ENCODE results near the gene BRD2. TPM values are rescaled to one million over a fixed set of nuclear protein-coding genes. Genes with fewer than 3 reads are reported as not detected.

BRD2 gene
- total and polyA plus RNA-seq, 9 of the 15 experiments (the other 6 are each of a cell fraction or from before 2014, with no cell fraction given) = 19.0 to 252 (median 181) TPM

DNA sequence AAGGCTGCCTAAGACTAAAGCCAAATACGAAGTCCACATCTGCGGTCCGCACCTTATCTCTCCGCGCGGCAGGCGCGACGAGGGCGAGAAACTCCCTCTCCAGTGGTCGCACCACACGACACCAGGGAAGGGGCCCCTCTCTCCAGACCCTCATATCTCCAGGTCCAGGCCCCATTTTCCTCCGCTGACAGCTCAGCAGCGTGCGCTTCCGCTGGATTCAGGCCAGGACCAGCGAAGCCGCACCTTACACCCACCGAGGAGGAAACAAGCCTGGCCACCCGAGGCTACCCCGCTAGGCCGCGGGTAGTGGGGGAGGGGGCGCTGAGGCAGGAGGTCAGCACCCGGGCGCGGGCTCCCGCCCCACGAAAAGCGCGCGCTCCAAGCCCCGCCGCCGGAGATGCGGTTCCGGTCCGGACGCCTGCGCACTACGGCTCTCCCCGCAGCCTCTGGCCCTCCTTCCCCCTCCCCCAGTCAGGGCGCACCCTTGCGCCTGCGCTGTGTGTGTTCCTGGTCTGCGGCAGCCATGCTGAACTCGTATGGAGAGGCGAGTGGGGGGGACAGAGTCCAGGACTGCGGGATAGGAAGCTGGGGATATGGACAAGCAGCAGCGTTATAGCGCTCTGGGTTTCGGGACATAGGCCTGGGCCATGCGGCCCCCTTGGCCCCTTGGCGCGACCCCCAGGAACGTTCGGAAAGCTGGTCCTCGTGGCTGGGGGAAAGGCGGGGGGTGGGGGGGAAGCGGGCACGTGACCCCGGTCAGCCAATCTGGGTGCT, at the start of gene BRD2 (continued):
- TF ChIP-seq, protein P1, sequence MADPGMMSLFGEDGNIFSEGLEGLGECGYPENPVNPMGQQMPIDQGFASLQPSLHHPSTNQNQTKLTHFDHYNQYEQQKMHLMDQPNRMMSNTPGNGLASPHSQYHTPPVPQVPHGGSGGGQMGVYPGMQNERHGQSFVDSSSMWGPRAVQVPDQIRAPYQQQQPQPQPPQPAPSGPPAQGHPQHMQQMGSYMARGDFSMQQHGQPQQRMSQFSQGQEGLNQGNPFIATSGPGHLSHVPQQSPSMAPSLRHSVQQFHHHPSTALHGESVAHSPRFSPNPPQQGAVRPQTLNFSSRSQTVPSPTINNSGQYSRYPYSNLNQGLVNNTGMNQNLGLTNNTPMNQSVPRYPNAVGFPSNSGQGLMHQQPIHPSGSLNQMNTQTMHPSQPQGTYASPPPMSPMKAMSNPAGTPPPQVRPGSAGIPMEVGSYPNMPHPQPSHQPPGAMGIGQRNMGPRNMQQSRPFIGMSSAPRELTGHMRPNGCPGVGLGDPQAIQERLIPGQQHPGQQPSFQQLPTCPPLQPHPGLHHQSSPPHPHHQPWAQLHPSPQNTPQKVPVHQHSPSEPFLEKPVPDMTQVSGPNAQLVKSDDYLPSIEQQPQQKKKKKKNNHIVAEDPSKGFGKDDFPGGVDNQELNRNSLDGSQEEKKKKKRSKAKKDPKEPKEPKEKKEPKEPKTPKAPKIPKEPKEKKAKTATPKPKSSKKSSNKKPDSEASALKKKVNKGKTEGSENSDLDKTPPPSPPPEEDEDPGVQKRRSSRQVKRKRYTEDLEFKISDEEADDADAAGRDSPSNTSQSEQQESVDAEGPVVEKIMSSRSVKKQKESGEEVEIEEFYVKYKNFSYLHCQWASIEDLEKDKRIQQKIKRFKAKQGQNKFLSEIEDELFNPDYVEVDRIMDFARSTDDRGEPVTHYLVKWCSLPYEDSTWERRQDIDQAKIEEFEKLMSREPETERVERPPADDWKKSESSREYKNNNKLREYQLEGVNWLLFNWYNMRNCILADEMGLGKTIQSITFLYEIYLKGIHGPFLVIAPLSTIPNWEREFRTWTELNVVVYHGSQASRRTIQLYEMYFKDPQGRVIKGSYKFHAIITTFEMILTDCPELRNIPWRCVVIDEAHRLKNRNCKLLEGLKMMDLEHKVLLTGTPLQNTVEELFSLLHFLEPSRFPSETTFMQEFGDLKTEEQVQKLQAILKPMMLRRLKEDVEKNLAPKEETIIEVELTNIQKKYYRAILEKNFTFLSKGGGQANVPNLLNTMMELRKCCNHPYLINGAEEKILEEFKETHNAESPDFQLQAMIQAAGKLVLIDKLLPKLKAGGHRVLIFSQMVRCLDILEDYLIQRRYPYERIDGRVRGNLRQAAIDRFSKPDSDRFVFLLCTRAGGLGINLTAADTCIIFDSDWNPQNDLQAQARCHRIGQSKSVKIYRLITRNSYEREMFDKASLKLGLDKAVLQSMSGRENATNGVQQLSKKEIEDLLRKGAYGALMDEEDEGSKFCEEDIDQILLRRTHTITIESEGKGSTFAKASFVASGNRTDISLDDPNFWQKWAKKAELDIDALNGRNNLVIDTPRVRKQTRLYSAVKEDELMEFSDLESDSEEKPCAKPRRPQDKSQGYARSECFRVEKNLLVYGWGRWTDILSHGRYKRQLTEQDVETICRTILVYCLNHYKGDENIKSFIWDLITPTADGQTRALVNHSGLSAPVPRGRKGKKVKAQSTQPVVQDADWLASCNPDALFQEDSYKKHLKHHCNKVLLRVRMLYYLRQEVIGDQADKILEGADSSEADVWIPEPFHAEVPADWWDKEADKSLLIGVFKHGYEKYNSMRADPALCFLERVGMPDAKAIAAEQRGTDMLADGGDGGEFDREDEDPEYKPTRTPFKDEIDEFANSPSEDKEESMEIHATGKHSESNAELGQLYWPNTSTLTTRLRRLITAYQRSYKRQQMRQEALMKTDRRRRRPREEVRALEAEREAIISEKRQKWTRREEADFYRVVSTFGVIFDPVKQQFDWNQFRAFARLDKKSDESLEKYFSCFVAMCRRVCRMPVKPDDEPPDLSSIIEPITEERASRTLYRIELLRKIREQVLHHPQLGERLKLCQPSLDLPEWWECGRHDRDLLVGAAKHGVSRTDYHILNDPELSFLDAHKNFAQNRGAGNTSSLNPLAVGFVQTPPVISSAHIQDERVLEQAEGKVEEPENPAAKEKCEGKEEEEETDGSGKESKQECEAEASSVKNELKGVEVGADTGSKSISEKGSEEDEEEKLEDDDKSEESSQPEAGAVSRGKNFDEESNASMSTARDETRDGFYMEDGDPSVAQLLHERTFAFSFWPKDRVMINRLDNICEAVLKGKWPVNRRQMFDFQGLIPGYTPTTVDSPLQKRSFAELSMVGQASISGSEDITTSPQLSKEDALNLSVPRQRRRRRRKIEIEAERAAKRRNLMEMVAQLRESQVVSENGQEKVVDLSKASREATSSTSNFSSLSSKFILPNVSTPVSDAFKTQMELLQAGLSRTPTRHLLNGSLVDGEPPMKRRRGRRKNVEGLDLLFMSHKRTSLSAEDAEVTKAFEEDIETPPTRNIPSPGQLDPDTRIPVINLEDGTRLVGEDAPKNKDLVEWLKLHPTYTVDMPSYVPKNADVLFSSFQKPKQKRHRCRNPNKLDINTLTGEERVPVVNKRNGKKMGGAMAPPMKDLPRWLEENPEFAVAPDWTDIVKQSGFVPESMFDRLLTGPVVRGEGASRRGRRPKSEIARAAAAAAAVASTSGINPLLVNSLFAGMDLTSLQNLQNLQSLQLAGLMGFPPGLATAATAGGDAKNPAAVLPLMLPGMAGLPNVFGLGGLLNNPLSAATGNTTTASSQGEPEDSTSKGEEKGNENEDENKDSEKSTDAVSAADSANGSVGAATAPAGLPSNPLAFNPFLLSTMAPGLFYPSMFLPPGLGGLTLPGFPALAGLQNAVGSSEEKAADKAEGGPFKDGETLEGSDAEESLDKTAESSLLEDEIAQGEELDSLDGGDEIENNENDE (IDR thresholded peaks at IDR 0.05; ENCODE audit: low read depth, low read length) = no peak
- 0 out of 2 replicates have a peak, but pooled peaks have one; percentile 26 for TF ChIP-seq GTF2F1 (IDR thresholded peaks at IDR 0.05; ENCODE audit: low read depth, low read length)
- no peak for TF ChIP-seq KLF10 (CRISPR knock-in tag; IDR thresholded peaks at IDR 0.05)
- no peak for TF ChIP-seq ZNF79 (CRISPR knock-in tag; IDR thresholded peaks at IDR 0.05; ENCODE audit: low read depth)
- no peak for TF ChIP-seq ATF1 (CRISPR knock-in tag; IDR thresholded peaks at IDR 0.05)
- peak; percentile 81 for TF ChIP-seq ATF1 (tag; IDR thresholded peaks at IDR 0.05)
- TF ChIP-seq KAT2B (IDR thresholded peaks at IDR 0.05; ENCODE audit: low read depth, low read length) = no peak
- TF ChIP-seq CREB1 (IDR thresholded peaks at IDR 0.05) = no peak
- peak; percentile 58; the same call in 1 of the 2 replicates for TF ChIP-seq CREB1 (CRISPR knock-in tag; IDR thresholded peaks at IDR 0.05)
- TF ChIP-seq PHB (CRISPR knock-in tag; IDR thresholded peaks at IDR 0.05) = no peak
- peak; percentile 71 for TF ChIP-seq TARDBP (IDR thresholded peaks at IDR 0.05)
- no peak for TF ChIP-seq ZFP1 (CRISPR knock-in tag; IDR thresholded peaks at IDR 0.05)
- TF ChIP-seq, protein P2, sequence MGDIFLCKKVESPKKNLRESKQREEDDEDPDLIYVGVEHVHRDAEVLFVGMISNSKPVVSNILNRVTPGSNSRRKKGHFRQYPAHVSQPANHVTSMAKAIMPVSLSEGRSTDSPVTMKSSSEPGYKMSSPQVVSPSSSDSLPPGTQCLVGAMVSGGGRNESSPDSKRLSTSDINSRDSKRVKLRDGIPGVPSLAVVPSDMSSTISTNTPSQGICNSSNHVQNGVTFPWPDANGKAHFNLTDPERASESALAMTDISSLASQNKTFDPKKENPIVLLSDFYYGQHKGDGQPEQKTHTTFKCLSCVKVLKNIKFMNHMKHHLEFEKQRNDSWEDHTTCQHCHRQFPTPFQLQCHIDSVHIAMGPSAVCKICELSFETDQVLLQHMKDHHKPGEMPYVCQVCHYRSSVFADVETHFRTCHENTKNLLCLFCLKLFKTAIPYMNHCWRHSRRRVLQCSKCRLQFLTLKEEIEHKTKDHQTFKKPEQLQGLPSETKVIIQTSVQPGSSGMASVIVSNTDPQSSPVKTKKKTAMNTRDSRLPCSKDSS (IDR thresholded peaks at IDR 0.05; ENCODE audit: low read depth, partially characterized antibody) = no peak
- peak; percentile 99 for TF ChIP-seq MYC (IDR thresholded peaks at IDR 0.05; ENCODE audit: low read depth, low read length)
- peak; percentile 86 for TF ChIP-seq MYC (CRISPR knock-in tag; IDR thresholded peaks at IDR 0.05; ENCODE audit: borderline replicate concordance, low read depth)
- TF ChIP-seq ESRRB (CRISPR knock-in tag; IDR thresholded peaks at IDR 0.05; ENCODE audit: borderline replicate concordance) = no peak
- no peak for TF ChIP-seq SETDB1 (IDR thresholded peaks at IDR 0.05; ENCODE audit: low read length)

Measured in K562 (cell line).